ENCODE results near the gene SLC52A1.

Gene SLC52A1

GRCh38 chr17:5020502-5021023 is 14.7 kb downstream of the SLC52A1 start:
- Histone ChIP-seq H4K91ac (ENCODE audit: low read depth, low read length, poor library complexity) (no peak overlapping the region), H3K14ac (ENCODE audit: low read length) (no peak overlapping the region), H3K23ac (ENCODE audit: low read depth, low read length, poor library complexity) (no peak overlapping the region), H2BK12ac (ENCODE audit: low read length) (no peak overlapping the region), H2BK15ac (ENCODE audit: low read length) (no peak overlapping the region), H3K9ac (ENCODE audit: low read depth, low read length, poor library complexity) (no peak overlapping the region), H3K4me3 (ENCODE audit: low read length in 2 of 2) (no peak overlapping the region), H3K18ac (ENCODE audit: low read length) (no peak overlapping the region), H2BK5ac (ENCODE audit: low read length) (no peak overlapping the region), H3K4me2 (ENCODE audit: insufficient read depth, low read length, poor library complexity, severe bottlenecking) (no peak overlapping the region), H2AK5ac (ENCODE audit: low read depth, low read length) (no peak overlapping the region), H2BK120ac (ENCODE audit: low read depth, low read length) (no peak overlapping the region), H2AFZ (ENCODE audit: low read length) (no peak overlapping the region), H3K36me3 (replicated peaks in 1 of 2; ENCODE audit: control insufficient read depth in 2 of 2, insufficient read depth in 2 of 2, low read length in 2 of 2) (peaks cover 36 to 76% of the 10 kb centered on the region in 2 donors), H3K9me3 (replicated peaks in 1 of 2; ENCODE audit: control insufficient read depth in 2 of 2, insufficient read depth in 1 of 2, low read depth in 1 of 2, low read length in 2 of 2) (no peaks in the 10 kb centered on the region), H3K4me1 (ENCODE audit: control insufficient read depth in 2 of 2, insufficient read depth in 1 of 2, low read depth in 1 of 2, low read length in 2 of 2) (no peaks in the 10 kb centered on the region), H3K4ac (ENCODE audit: low read length) (no peak overlapping the region), H4K8ac (ENCODE audit: low read depth, low read length) (no peak overlapping the region), H3K27me3 (ENCODE audit: control insufficient read depth in 3 of 3, insufficient read depth in 3 of 3, low read depth in 1 of 3, low read length in 3 of 3) (no peaks in the 10 kb centered on the region), H3K79me1 (ENCODE audit: low read depth, low read length) (peaks cover 4% of the 10 kb centered on the region), H3K27ac (replicated peaks; ENCODE audit: low read length) (no peak overlapping the region)
- no CpG with 5 or more reads among the region's 20 CpGs for WGBS, 2 donors (ENCODE audit: extremely low coverage in 2 of 2, insufficient read length in 2 of 2, insufficient replicate concordance in 1 of 2)
- DNase-seq (ENCODE audit: low spot score): no peak

- Histone ChIP-seq H3K18ac (ENCODE audit: low read length) (no peak overlapping the region), H2AFZ (ENCODE audit: low read length) (no peak overlapping the region), H3K23ac (ENCODE audit: low read depth, low read length, poor library complexity) (no peak overlapping the region), H3K4me2 (ENCODE audit: insufficient read depth, low read length, poor library complexity, severe bottlenecking) (no peak overlapping the region), H3K27me3 (ENCODE audit: control insufficient read depth in 3 of 3, insufficient read depth in 3 of 3, low read depth in 1 of 3, low read length in 3 of 3) (no peaks in the 10 kb centered on the region), H3K79me1 (ENCODE audit: low read depth, low read length) (peaks cover 4% of the 10 kb centered on the region), H2BK5ac (ENCODE audit: low read length) (no peak overlapping the region), H3K4me1 (ENCODE audit: control insufficient read depth in 2 of 2, insufficient read depth in 1 of 2, low read depth in 1 of 2, low read length in 2 of 2) (no peaks in the 10 kb centered on the region), H2AK5ac (ENCODE audit: low read depth, low read length) (no peak overlapping the region), H3K4ac (ENCODE audit: low read length) (no peak overlapping the region), H2BK120ac (ENCODE audit: low read depth, low read length) (no peak overlapping the region), H3K9ac (ENCODE audit: low read depth, low read length, poor library complexity) (no peak overlapping the region), H3K4me3 (ENCODE audit: low read length in 2 of 2) (no peak overlapping the region), H3K14ac (ENCODE audit: low read length) (no peak overlapping the region), H2BK15ac (ENCODE audit: low read length) (no peak overlapping the region), H2BK12ac (ENCODE audit: low read length) (no peak overlapping the region), H3K9me3 (replicated peaks in 1 of 2; ENCODE audit: control insufficient read depth in 2 of 2, insufficient read depth in 1 of 2, low read depth in 1 of 2, low read length in 2 of 2) (no peaks in the 10 kb centered on the region), H4K91ac (ENCODE audit: low read depth, low read length, poor library complexity) (no peak overlapping the region), H4K8ac (ENCODE audit: low read depth, low read length) (no peak overlapping the region), H3K27ac (replicated peaks; ENCODE audit: low read length) (no peak overlapping the region), H3K36me3 (replicated peaks in 1 of 2; ENCODE audit: control insufficient read depth in 2 of 2, insufficient read depth in 2 of 2, low read length in 2 of 2) (peaks cover 39 to 83% of the 10 kb centered on the region in 2 donors)
- DNase-seq (ENCODE audit: low spot score): no peak
- WGBS, 2 donors (ENCODE audit: extremely low coverage in 2 of 2, insufficient read length in 2 of 2, insufficient replicate concordance in 1 of 2): no CpG with 5 or more reads among the region's 1 CpG
These were observed 15.7 kb downstream of the SLC52A1 start for GRCh38 chr17:5019475-5019956.

GRCh38 chr17:5014357-5014756 is 20.9 kb downstream of the SLC52A1 start:
- Histone ChIP-seq H2BK120ac (ENCODE audit: low read depth, low read length) (no peak overlapping the region), H3K14ac (ENCODE audit: low read length) (no peak overlapping the region), H2BK15ac (ENCODE audit: low read length) (no peak overlapping the region), H3K4me2 (ENCODE audit: insufficient read depth, low read length, poor library complexity, severe bottlenecking) (no peak overlapping the region), H3K9me3 (replicated peaks in 1 of 2; ENCODE audit: control insufficient read depth in 2 of 2, insufficient read depth in 1 of 2, low read depth in 1 of 2, low read length in 2 of 2) (no peaks in the 10 kb centered on the region), H2BK12ac (ENCODE audit: low read length) (no peak overlapping the region), H3K4me3 (ENCODE audit: low read length in 2 of 2) (no peak overlapping the region), H3K27ac (replicated peaks; ENCODE audit: low read length) (no peak overlapping the region), H3K36me3 (replicated peaks in 1 of 2; ENCODE audit: control insufficient read depth in 2 of 2, insufficient read depth in 2 of 2, low read length in 2 of 2) (peaks cover 32 to 80% of the 10 kb centered on the region in 2 donors), H3K23ac (ENCODE audit: low read depth, low read length, poor library complexity) (peak overlapping the region; percentile 18), H4K8ac (ENCODE audit: low read depth, low read length) (no peak overlapping the region), H3K9ac (ENCODE audit: low read depth, low read length, poor library complexity) (no peak overlapping the region), H2AFZ (ENCODE audit: low read length) (no peak overlapping the region), H2BK5ac (ENCODE audit: low read length) (no peak overlapping the region), H3K4me1 (ENCODE audit: control insufficient read depth in 2 of 2, insufficient read depth in 1 of 2, low read depth in 1 of 2, low read length in 2 of 2) (no peaks in the 10 kb centered on the region), H2AK5ac (ENCODE audit: low read depth, low read length) (no peak overlapping the region), H3K27me3 (ENCODE audit: control insufficient read depth in 3 of 3, insufficient read depth in 3 of 3, low read depth in 1 of 3, low read length in 3 of 3) (no peaks in the 10 kb centered on the region), H3K79me1 (ENCODE audit: low read depth, low read length) (peaks cover 4% of the 10 kb centered on the region), H4K91ac (ENCODE audit: low read depth, low read length, poor library complexity) (no peak overlapping the region), H3K18ac (ENCODE audit: low read length) (no peak overlapping the region), H3K4ac (ENCODE audit: low read length) (no peak overlapping the region)
- DNase-seq (ENCODE audit: low spot score): no peak
- no CpG with 5 or more reads among the region's 4 CpGs for WGBS, 2 donors (ENCODE audit: extremely low coverage in 2 of 2, insufficient read length in 2 of 2, insufficient replicate concordance in 1 of 2)

GRCh38 chr17:5011928-5012327 is 23.3 kb downstream of the SLC52A1 start:
- Histone ChIP-seq H2AK5ac (ENCODE audit: low read depth, low read length) (no peak overlapping the region), H3K14ac (ENCODE audit: low read length) (no peak overlapping the region), H3K9ac (ENCODE audit: low read depth, low read length, poor library complexity) (peak overlapping the region; percentile 39), H2BK5ac (ENCODE audit: low read length) (no peak overlapping the region), H3K4ac (ENCODE audit: low read length) (no peak overlapping the region), H2BK12ac (ENCODE audit: low read length) (no peak overlapping the region), H4K8ac (ENCODE audit: low read depth, low read length) (no peak overlapping the region), H4K91ac (ENCODE audit: low read depth, low read length, poor library complexity) (no peak overlapping the region), H3K36me3 (replicated peaks in 1 of 2; ENCODE audit: control insufficient read depth in 2 of 2, insufficient read depth in 2 of 2, low read length in 2 of 2) (peaks cover 40 to 86% of the 10 kb centered on the region in 2 donors), H3K4me3 (ENCODE audit: low read length in 2 of 2) (no peak overlapping the region), H2BK120ac (ENCODE audit: low read depth, low read length) (no peak overlapping the region), H3K23ac (ENCODE audit: low read depth, low read length, poor library complexity) (no peak overlapping the region), H2BK15ac (ENCODE audit: low read length) (no peak overlapping the region), H3K27ac (replicated peaks; ENCODE audit: low read length) (no peak overlapping the region), H2AFZ (ENCODE audit: low read length) (no peak overlapping the region), H3K4me2 (ENCODE audit: insufficient read depth, low read length, poor library complexity, severe bottlenecking) (no peak overlapping the region), H3K9me3 (replicated peaks in 1 of 2; ENCODE audit: control insufficient read depth in 2 of 2, insufficient read depth in 1 of 2, low read depth in 1 of 2, low read length in 2 of 2) (no peaks in the 10 kb centered on the region), H3K27me3 (ENCODE audit: control insufficient read depth in 3 of 3, insufficient read depth in 3 of 3, low read depth in 1 of 3, low read length in 3 of 3) (no peaks in the 10 kb centered on the region), H3K79me1 (ENCODE audit: low read depth, low read length) (peaks cover 7% of the 10 kb centered on the region), H3K18ac (ENCODE audit: low read length) (no peak overlapping the region), H3K4me1 (ENCODE audit: control insufficient read depth in 2 of 2, insufficient read depth in 1 of 2, low read depth in 1 of 2, low read length in 2 of 2) (no peaks in the 10 kb centered on the region)
- WGBS, 2 donors (ENCODE audit: extremely low coverage in 2 of 2, insufficient read length in 2 of 2, insufficient replicate concordance in 1 of 2): no CpG with 5 or more reads among the region's 6 CpGs
- DNase-seq (ENCODE audit: low spot score): no peak

All from neuronal stem cell (in vitro differentiated cells).